CD4-positive, alpha-beta memory T cell (primary cell): ENCODE data around the gene FREM2. TPM values are rescaled to one million over a fixed set of nuclear protein-coding genes. Genes with fewer than 3 reads are reported as not detected.

Source experiments
- CTCF ChIA-PET: fragments of 350-600 bp; sonication (Branson Sonifier 250); formaldehyde crosslinking; loops from one replicate; lab custom pipeline; 2021; ENCODE audit warnings: inconsistent platforms; ENCODE audit not compliant: partially characterized antibody; lab: Charles Lee
- POLR2A ChIA-PET: fragments of 350-600 bp; sonication (Branson Sonifier 250); formaldehyde crosslinking; loops from one replicate; lab custom pipeline; 2021; ENCODE audit not compliant: partially characterized antibody; lab: Charles Lee
- DNase-seq, 5 donors: peaks; one replicate each; pipeline versions ENCODE4 v3.0.0 to v3.0.0-alpha.2; 2020 to 2022; ENCODE audit warnings: mixed read lengths in 1 of 5
- H3K27ac ChIP-seq: one replicate; pipeline ENCODE4 v1.7.0; 2013; ENCODE audit warnings: low read depth, low read length
- H3K27me3 ChIP-seq: 2 replicates; pipeline ENCODE4 v1.7.0; 2013; ENCODE audit warnings: mild to moderate bottlenecking, low read length, moderate library complexity; ENCODE audit not compliant: insufficient read depth
- H3K36me3 ChIP-seq: 2 replicates; pipeline ENCODE4 v1.7.0; 2013; ENCODE audit warnings: mild to moderate bottlenecking, low read length, moderate library complexity; ENCODE audit not compliant: insufficient read depth
- H3K4me1 ChIP-seq: 2 replicates; pipeline ENCODE4 v1.7.0; 2013; ENCODE audit warnings: mild to moderate bottlenecking, low read length, moderate library complexity; ENCODE audit not compliant: insufficient read depth
- H3K4me3 ChIP-seq, 2 donors: one replicate each; pipeline ENCODE4 v1.7.0; 2013; ENCODE audit warnings: low read length in 2 of 2, mild to moderate bottlenecking in 1 of 2
- H3K9me3 ChIP-seq, 2 donors: one replicate each; pipeline ENCODE4 v1.7.0; 2013; ENCODE audit warnings: low read length in 2 of 2, control low read depth in 1 of 2; ENCODE audit not compliant: control insufficient read depth in 1 of 2
- H3K27ac Mint-ChIP-seq, 7 donors: one replicate each; pipeline ENCODE4 v1.8.0; 2020 to 2021; ENCODE audit warnings: mixed read lengths in 7 of 7, mild to moderate bottlenecking in 6 of 7, inconsistent platforms in 3 of 7, moderate library complexity in 3 of 7
- H3K27me3 Mint-ChIP-seq, 2 donors: one replicate each; pipeline ENCODE4 v1.8.0; 2020 to 2021; ENCODE audit warnings: mixed read lengths in 2 of 2
- H3K36me3 Mint-ChIP-seq, 2 donors: one replicate each; pipeline ENCODE4 v1.8.0; 2020 to 2021; ENCODE audit warnings: mixed read lengths in 2 of 2, inconsistent platforms in 1 of 2, mild to moderate bottlenecking in 1 of 2
- H3K4me1 Mint-ChIP-seq, 4 donors: one replicate each; pipeline ENCODE4 v1.8.0; 2020 to 2021; ENCODE audit warnings: mixed read lengths in 4 of 4, mild to moderate bottlenecking in 1 of 4
- H3K4me3 Mint-ChIP-seq, 8 donors: one replicate each; pipeline ENCODE4 v1.8.0; 2020 to 2021; ENCODE audit warnings: mixed read lengths in 8 of 8, mild to moderate bottlenecking in 7 of 8, moderate library complexity in 6 of 8, inconsistent platforms in 3 of 8
- H3K9me3 Mint-ChIP-seq, 8 donors: one replicate each; pipeline ENCODE4 v1.8.0; 2020 to 2021; ENCODE audit warnings: mixed read lengths in 8 of 8, mild to moderate bottlenecking in 5 of 8, inconsistent platforms in 3 of 8, moderate library complexity in 1 of 8
- intact Hi-C: fragments of 100-400 bp; cut with micrococcal nuclease; formaldehyde crosslinking; loops from one replicate; pipeline ENCODE4 v1.15.1; 2023
- polyA plus RNA-seq, 2 donors: library from polyadenylated mRNA; unstranded; fragments of 300-500 nt; fragmentation: Illumina TruSeq; gene quantifications; one replicate each; pipeline ENCODE4 v1.2.3, GENCODE V29; 2021
- total RNA-seq, 2 experiments: library from RNA; stranded (reverse); gene quantifications; one replicate each; pipeline ENCODE4 v1.2.3, GENCODE V29; 2021

FREM2 gene
- total and polyA plus RNA-seq, 4 experiments from 2014 or later = not detected

- Mint-ChIP-seq H3K4me1 (peaks cover 0 to 6% (median 1%) of the 10 kb centered on the region in 4 donors), H3K4me3 (no peak overlapping the region), H3K27me3 (peaks cover 4 to 19% of the 10 kb centered on the region in 2 donors), H3K9me3 (peaks cover 0 to 5% (median 0%) of the 10 kb centered on the region in 8 donors), H3K36me3 (no peaks in the 10 kb centered on the region), H3K27ac (no peak overlapping the region)
- ChIA-PET POLR2A (no interaction called here), CTCF (interaction anchor here (0.8 kb wide), 1 partner anchor 8 kb away, joined by 3 read pairs; no protein-coding TSS in a partner anchor)
- no peak for DNase-seq
- no peak overlapping the region for H3K27ac ChIP-seq
- H3K9me3 ChIP-seq = no peaks in the 10 kb centered on the region
- intact Hi-C loops = no loop called here
- no peaks in the 10 kb centered on the region for H3K27me3 ChIP-seq
- H3K4me1 ChIP-seq = no peaks in the 10 kb centered on the region
- no peaks in the 10 kb centered on the region for H3K36me3 ChIP-seq
- no peak overlapping the region for H3K4me3 ChIP-seq
These were observed 72.5 kb downstream of the FREM2 start for GRCh38 chr13:38759390-38759789.

- Mint-ChIP-seq H3K36me3 (no peaks in the 10 kb centered on the region), H3K4me1 (peaks cover 0 to 6% (median 1%) of the 10 kb centered on the region in 4 donors), H3K27me3 (peaks cover 0 to 7% of the 10 kb centered on the region in 2 donors), H3K4me3 (no peak overlapping the region), H3K9me3 (peaks cover 0 to 5% (median 0%) of the 10 kb centered on the region in 8 donors), H3K27ac (no peak overlapping the region)
- Histone ChIP-seq H3K27ac (no peak overlapping the region), H3K27me3 (no peaks in the 10 kb centered on the region), H3K4me3 (no peak overlapping the region), H3K36me3 (no peaks in the 10 kb centered on the region), H3K4me1 (no peaks in the 10 kb centered on the region), H3K9me3 (no peaks in the 10 kb centered on the region)
- intact Hi-C loops = loop anchor here (10.0 kb wide), 1 partner anchor 1689 kb away; no protein-coding TSS in a partner anchor
- POLR2A ChIA-PET = no interaction called here
- no peak for DNase-seq
- CTCF ChIA-PET = no interaction called here
These were observed 76.8 kb downstream of the FREM2 start for GRCh38 chr13:38763446-38764381.

GRCh38 chr13:38766799-38767198, 79.9 kb downstream of the FREM2 start:
- POLR2A ChIA-PET = no interaction called here
- Histone ChIP-seq H3K36me3 (no peaks in the 10 kb centered on the region), H3K9me3 (no peaks in the 10 kb centered on the region), H3K27me3 (no peaks in the 10 kb centered on the region), H3K27ac (no peak overlapping the region), H3K4me1 (no peaks in the 10 kb centered on the region), H3K4me3 (no peak overlapping the region)
- H3K4me3 Mint-ChIP-seq = no peak overlapping the region
- intact Hi-C loops = loop anchor here (10.0 kb wide), 1 partner anchor 1692 kb away; no protein-coding TSS in a partner anchor
- H3K27me3 Mint-ChIP-seq = peaks cover 0 to under 1% of the 10 kb centered on the region in 2 donors
- H3K36me3 Mint-ChIP-seq = no peaks in the 10 kb centered on the region
- no peak overlapping the region for H3K27ac Mint-ChIP-seq
- H3K9me3 Mint-ChIP-seq = peaks cover 0 to 4% (median 0%) of the 10 kb centered on the region in 8 donors
- CTCF ChIA-PET = interaction anchor here (1.2 kb wide), 1 partner anchor 8 kb away, joined by 3 read pairs; no protein-coding TSS in a partner anchor
- DNase-seq = no peak
- peaks cover 0 to 7% (median 3%) of the 10 kb centered on the region in 4 donors for H3K4me1 Mint-ChIP-seq

- CTCF ChIA-PET = interaction anchor here (1.2 kb wide), 1 partner anchor 9 kb away, joined by 3 read pairs; no protein-coding TSS in a partner anchor
- Mint-ChIP-seq H3K9me3 (no peaks in the 10 kb centered on the region), H3K27ac (no peak overlapping the region), H3K4me3 (no peak overlapping the region), H3K27me3 (no peaks in the 10 kb centered on the region), H3K4me1 (peaks cover 0 to 7% (median 3%) of the 10 kb centered on the region in 4 donors), H3K36me3 (no peaks in the 10 kb centered on the region)
- H3K4me3 ChIP-seq = no peak overlapping the region
- H3K4me1 ChIP-seq = no peaks in the 10 kb centered on the region
- no peaks in the 10 kb centered on the region for H3K27me3 ChIP-seq
- POLR2A ChIA-PET = no interaction called here
- DNase-seq = no peak
- H3K27ac ChIP-seq = no peak overlapping the region
- no peaks in the 10 kb centered on the region for H3K9me3 ChIP-seq
- no peaks in the 10 kb centered on the region for H3K36me3 ChIP-seq
- intact Hi-C loops = loop anchor here (10.0 kb wide), 1 partner anchor 1693 kb away; no protein-coding TSS in a partner anchor
These were observed 80.8 kb downstream of the FREM2 start for GRCh38 chr13:38767506-38768265.

- ChIA-PET POLR2A (no interaction called here), CTCF (no interaction called here)
- no peak overlapping the region for H3K4me3 Mint-ChIP-seq
- no peaks in the 10 kb centered on the region for H3K4me1 ChIP-seq
- no peaks in the 10 kb centered on the region for H3K9me3 ChIP-seq
- no peak for DNase-seq
- no peak overlapping the region for H3K4me3 ChIP-seq
- H3K36me3 Mint-ChIP-seq = no peaks in the 10 kb centered on the region
- peaks cover 0 to 5% (median 0%) of the 10 kb centered on the region in 4 donors for H3K4me1 Mint-ChIP-seq
- no peaks in the 10 kb centered on the region for H3K36me3 ChIP-seq
- H3K27ac ChIP-seq = no peak overlapping the region
- H3K27me3 ChIP-seq = no peaks in the 10 kb centered on the region
- no peak overlapping the region for H3K27ac Mint-ChIP-seq
- H3K27me3 Mint-ChIP-seq = no peaks in the 10 kb centered on the region
- intact Hi-C loops = loop anchor here (10.0 kb wide), 1 partner anchor 1695 kb away; no protein-coding TSS in a partner anchor
- no peaks in the 10 kb centered on the region for H3K9me3 Mint-ChIP-seq
These were observed 82.6 kb downstream of the FREM2 start for GRCh38 chr13:38769526-38769925.

GRCh38 chr13:38775085-38775484, 88.2 kb downstream of the FREM2 start:
- no peaks in the 10 kb centered on the region for H3K4me1 Mint-ChIP-seq
- ChIA-PET CTCF (no interaction called here), POLR2A (no interaction called here)
- H3K27ac Mint-ChIP-seq = no peak overlapping the region
- no peaks in the 10 kb centered on the region for H3K36me3 ChIP-seq
- no peak overlapping the region for H3K4me3 ChIP-seq
- no peaks in the 10 kb centered on the region for H3K36me3 Mint-ChIP-seq
- H3K9me3 ChIP-seq = no peaks in the 10 kb centered on the region
- H3K27ac ChIP-seq = no peak overlapping the region
- intact Hi-C loops = no loop called here
- no peaks in the 10 kb centered on the region for H3K27me3 Mint-ChIP-seq
- DNase-seq = no peak
- no peaks in the 10 kb centered on the region for H3K4me1 ChIP-seq
- peaks cover 0 to 9% (median under 1%) of the 10 kb centered on the region in 8 donors for H3K9me3 Mint-ChIP-seq
- no peak overlapping the region for H3K4me3 Mint-ChIP-seq
- no peaks in the 10 kb centered on the region for H3K27me3 ChIP-seq
